Transverse colon (tissue), 4 donors: Measurements from ENCODE around the gene IL19. TPM values are rescaled to one million over a fixed set of nuclear protein-coding genes. Genes with fewer than 3 reads are reported as not detected.

Experiments
- DNase-seq: peaks from one replicate; pipeline ENCODE4 v3.0.0-alpha.2; 2019
- H3K27ac ChIP-seq, 4 donors: fragments of 200-600 bp; sonication (generic); 2 replicates each; pipeline ENCODE4 v1.5.1; 2016 to 2018; ENCODE audit warnings: inconsistent platforms in 4 of 4
- H3K27me3 ChIP-seq: fragments of 200-600 bp; sonication (generic); 2 replicates; pipeline ENCODE4 v1.5.1; 2017; ENCODE audit warnings: inconsistent platforms
- H3K36me3 ChIP-seq, 4 donors: fragments of 200-600 bp; sonication (generic); 2 replicates each; pipeline ENCODE4 v1.5.1; 2017 to 2019; ENCODE audit warnings: inconsistent platforms in 4 of 4
- H3K4me1 ChIP-seq, 4 donors: fragments of 200-600 bp; sonication (generic); 2 replicates each; pipeline ENCODE4 v1.5.1; 2017 to 2020; ENCODE audit warnings: inconsistent platforms in 4 of 4
- H3K4me3 ChIP-seq, 4 donors: fragments of 200-600 bp; sonication (generic); 1 replicate in 1 of 4; 2 replicates in 3 of 4; pipeline versions ENCODE4 v1.5.1 to v1.6.1; 2017 to 2019; ENCODE audit warnings: inconsistent platforms in 4 of 4
- H3K9me3 ChIP-seq, 2 donors: fragments of 200-600 bp; sonication (generic); 2 replicates each; pipeline ENCODE4 v1.5.1; 2017 to 2019; ENCODE audit warnings: inconsistent platforms in 2 of 2
- EP300 ChIP-seq: sonication (generic); formaldehyde crosslinking; IDR thresholded peaks from one replicate; pipeline ENCODE4 v1.6.1; 2017; ENCODE audit warnings: antibody characterized with exemption, low read depth
- POLR2A ChIP-seq: fragments of 450-650 bp; IDR thresholded peaks from one replicate; pipeline ENCODE4 v1.6.1; 2016; ENCODE audit warnings: antibody characterized with exemption, mild to moderate bottlenecking, moderate library complexity
- POLR2AphosphoS5 ChIP-seq, 3 donors: sonication (generic); formaldehyde crosslinking; IDR thresholded peaks; one replicate each; pipeline ENCODE4 v1.6.1; 2016; ENCODE audit warnings: antibody characterized with exemption in 3 of 3
- WGBS, 2 donors: methylation state at CpG; one replicate each; pipeline ENCODE4 v1.1.5; 2018; ENCODE audit warnings: low coverage in 1 of 2; 5-methylcytosine and 5-hydroxymethylcytosine counted together
- in situ Hi-C, 4 donors: fragments of 200-750 bp; cut with MboI; loops; one replicate each; pipeline versions ENCODE4 v1.15.0 to v1.15.1; 2017; ENCODE audit warnings: low sequenced_read_pairs in 3 of 4, low pct_ligation_motif_present in 1 of 4, low pct_unique_long_range_greater_than_20kb in 1 of 4
- intact Hi-C: fragments of 100-400 bp; cut with DNase I; formaldehyde crosslinking; loops from one replicate; pipeline ENCODE4 v1.15.1; 2023; ENCODE audit warnings: low total_unique reads
- total RNA-seq, 4 donors: library from RNA; depleted of rRNA; stranded (reverse); fragments of >200 nt; gene quantifications; one replicate each; pipeline ENCODE4 v1.1.0, GENCODE V29; 2016
- TF ChIP-seq, protein P1 (sequence below), 5 experiments: fragments of 200-600 bp in 3 of 5; fragments of 450-650 bp in 2 of 5; sonication (generic) in 3 of 5; IDR thresholded peaks; 1 replicate in 2 of 5; 2 replicates in 3 of 5; pipeline ENCODE4 v1.5.1; 2016 to 2017; ENCODE audit warnings: antibody characterized with exemption in 5 of 5, inconsistent platforms in 3 of 5, mild to moderate bottlenecking in 2 of 5, moderate library complexity in 1 of 5

IL19 gene
- total RNA-seq, 4 donors from 2014 or later, result not detected

DNA sequence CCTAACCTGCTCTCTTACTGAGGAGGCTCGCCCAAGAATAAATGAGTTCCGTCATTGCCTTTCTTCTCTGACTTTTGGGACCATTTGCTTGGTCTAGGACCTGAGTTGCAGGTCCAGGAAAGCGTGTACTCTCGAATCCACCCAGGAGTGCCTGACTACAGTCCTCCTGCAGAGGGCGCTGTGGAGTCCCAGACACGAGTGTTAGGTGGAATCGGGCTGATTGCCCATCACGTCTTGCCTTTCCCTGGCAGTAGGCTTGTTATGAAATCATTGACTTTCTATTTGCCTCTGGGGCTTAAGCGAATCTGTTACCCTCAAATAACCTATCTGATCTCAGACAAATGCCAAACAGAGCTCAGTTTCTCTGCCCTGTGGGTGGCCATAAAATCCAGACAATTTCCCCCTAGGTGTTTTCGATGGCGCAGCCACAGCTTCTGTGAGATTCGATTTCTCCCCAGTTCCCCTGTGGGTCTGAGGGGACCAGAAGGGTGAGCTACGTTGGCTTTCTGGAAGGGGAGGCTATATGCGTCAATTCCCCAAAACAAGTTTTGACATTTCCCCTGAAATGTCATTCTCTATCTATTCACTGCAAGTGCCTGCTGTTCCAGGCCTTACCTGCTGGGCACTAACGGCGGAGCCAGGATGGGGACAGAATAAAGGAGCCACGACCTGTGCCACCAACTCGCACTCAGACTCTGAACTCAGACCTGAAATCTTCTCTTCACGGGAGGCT is 94.5 kb downstream of the IL19 start, which contains the start of gene IL20:
Gene IL20, plus strand, starts transcription at position 685 of the 733 bp plus-strand sequence. CDS start 230 bp downstream, outside the sequence.
- H3K27me3 ChIP-seq, result peaks cover 5% of the 10 kb centered on the region
- H3K9me3 ChIP-seq, result no peaks in the 10 kb centered on the region
- 4 to 53% methylated on average over 4 to 19 of the region's 19 CpGs for whole genome bisulfite sequencing, 2 donors
- intact Hi-C loops (loop anchor here (5.0 kb wide), 1 partner anchor 607 kb away; no protein-coding TSS in a partner anchor), in situ Hi-C loops (no loop called here)
- H3K27ac ChIP-seq, result no peak within 1 kb of the TSS
- no peaks in the 10 kb centered on the region for H3K4me1 ChIP-seq
- H3K4me3 ChIP-seq, result no peak within 1 kb of the TSS
- H3K36me3 ChIP-seq, result no peaks in the 10 kb centered on the region
- TF ChIP-seq, protein P1, sequence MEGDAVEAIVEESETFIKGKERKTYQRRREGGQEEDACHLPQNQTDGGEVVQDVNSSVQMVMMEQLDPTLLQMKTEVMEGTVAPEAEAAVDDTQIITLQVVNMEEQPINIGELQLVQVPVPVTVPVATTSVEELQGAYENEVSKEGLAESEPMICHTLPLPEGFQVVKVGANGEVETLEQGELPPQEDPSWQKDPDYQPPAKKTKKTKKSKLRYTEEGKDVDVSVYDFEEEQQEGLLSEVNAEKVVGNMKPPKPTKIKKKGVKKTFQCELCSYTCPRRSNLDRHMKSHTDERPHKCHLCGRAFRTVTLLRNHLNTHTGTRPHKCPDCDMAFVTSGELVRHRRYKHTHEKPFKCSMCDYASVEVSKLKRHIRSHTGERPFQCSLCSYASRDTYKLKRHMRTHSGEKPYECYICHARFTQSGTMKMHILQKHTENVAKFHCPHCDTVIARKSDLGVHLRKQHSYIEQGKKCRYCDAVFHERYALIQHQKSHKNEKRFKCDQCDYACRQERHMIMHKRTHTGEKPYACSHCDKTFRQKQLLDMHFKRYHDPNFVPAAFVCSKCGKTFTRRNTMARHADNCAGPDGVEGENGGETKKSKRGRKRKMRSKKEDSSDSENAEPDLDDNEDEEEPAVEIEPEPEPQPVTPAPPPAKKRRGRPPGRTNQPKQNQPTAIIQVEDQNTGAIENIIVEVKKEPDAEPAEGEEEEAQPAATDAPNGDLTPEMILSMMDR (IDR thresholded peaks at IDR 0.05), result peak; percentile 69 to 86 (median 74)
- TF ChIP-seq POLR2A, result no peak
- peak; percentile 85 for DNase-seq

DNA sequence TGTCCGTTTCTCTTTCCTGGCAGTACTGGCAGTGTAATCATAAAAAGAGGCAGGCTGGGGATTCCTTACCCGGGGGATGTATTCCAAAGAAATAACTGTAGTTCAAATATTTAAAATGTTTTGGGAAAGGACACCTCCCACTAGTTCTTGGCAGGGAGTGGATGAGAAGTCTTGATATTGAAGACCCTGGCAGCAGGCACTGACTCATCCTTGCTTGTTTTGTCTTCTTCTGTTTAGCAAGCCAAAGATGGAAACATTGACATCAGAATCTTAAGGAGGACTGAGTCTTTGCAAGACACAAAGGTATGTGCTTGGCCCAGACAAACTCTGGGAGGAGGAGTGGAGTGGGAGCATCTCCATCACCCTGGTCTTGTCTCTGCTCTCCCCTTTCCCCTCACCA is 95.5 kb downstream of the IL19 start:
- in situ Hi-C loops, result no loop called here
- Histone ChIP-seq H3K4me1 (no peaks in the 10 kb centered on the region), H3K27me3 (peaks cover 5% of the 10 kb centered on the region), H3K9me3 (no peaks in the 10 kb centered on the region), H3K27ac (no peak overlapping the region), H3K36me3 (no peaks in the 10 kb centered on the region), H3K4me3 (no peak overlapping the region)
- intact Hi-C loops, result no loop called here
- no peak for DNase-seq
- WGBS, 2 donors, result 50 to 60% methylated on average over 2 of the region's 2 CpGs
- TF ChIP-seq POLR2A (no peak), POLR2AphosphoS5 (IDR thresholded peaks at IDR 0.05) (no peak)
- TF ChIP-seq, protein P1 (IDR thresholded peaks at IDR 0.05), result no peak

DNA sequence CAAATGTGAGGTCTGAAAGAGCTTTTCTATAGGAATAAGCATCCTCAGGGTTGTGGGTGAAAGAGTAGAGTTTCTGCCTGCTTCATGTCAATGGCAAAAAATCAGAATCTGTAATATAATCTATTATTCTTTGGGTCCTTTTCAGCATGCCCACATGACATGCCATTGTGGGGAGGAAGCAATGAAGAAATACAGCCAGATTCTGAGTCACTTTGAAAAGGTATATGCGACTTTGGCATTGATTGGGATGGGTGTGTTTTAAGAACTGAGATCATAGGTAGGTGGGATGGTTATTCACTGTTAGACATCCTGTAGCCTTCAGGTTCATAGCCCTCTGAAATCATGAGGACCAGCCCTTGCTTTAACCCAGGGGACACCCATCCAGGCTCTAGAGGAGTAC is 96.7 kb downstream of the IL19 start:
- intact Hi-C loops, result no loop called here
- Histone ChIP-seq H3K4me1 (no peaks in the 10 kb centered on the region), H3K4me3 (no peak overlapping the region), H3K27me3 (no peaks in the 10 kb centered on the region), H3K9me3 (no peaks in the 10 kb centered on the region), H3K36me3 (no peaks in the 10 kb centered on the region), H3K27ac (no peak overlapping the region)
- TF ChIP-seq, protein P1 (IDR thresholded peaks at IDR 0.05), result no peak
- TF ChIP-seq POLR2AphosphoS5 (IDR thresholded peaks at IDR 0.05), result no peak
- no peak for TF ChIP-seq EP300
- TF ChIP-seq POLR2A, result no peak
- no peak for DNase-seq
- WGBS, 2 donors, result 76% methylated on average over 1 of the region's 1 CpG; no CpG with 5 or more reads in 1 of the 2 donors
- in situ Hi-C loops, result no loop called here

DNA sequence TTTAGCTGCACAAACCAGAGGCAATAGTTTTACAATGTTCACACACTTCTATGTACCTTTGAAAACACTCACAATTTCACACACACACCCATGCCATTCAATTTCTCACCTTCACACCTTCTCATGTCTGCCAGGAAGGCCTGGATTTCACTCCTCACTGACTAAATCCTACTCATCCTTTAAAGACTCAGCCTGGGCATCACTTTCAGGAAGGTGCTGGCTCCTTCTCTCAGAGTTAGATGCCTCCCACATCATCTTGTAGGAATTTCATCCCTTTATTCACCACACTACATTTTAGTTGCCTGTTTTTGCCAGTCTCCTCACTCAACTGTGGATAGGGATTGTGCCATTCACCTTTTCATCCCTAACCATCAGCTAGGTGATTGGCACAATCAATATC is 97.1 kb downstream of the IL19 start:
- in situ Hi-C loops, result no loop called here
- intact Hi-C loops, result no loop called here

DNA sequence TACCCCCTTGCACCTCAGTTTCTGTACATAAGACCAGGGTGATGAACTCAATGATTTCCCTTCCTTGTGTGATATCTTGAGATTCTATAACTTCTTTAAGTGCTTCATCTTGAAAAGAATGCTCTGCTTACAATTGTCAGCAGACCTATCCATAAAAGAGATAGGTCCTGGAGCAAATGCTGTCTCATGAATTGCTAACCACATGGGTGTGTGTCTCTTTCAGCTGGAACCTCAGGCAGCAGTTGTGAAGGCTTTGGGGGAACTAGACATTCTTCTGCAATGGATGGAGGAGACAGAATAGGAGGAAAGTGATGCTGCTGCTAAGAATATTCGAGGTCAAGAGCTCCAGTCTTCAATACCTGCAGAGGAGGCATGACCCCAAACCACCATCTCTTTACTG is 97.7 kb downstream of the IL19 start:
- H3K9me3 ChIP-seq, result no peaks in the 10 kb centered on the region
- no peaks in the 10 kb centered on the region for H3K27me3 ChIP-seq
- H3K36me3 ChIP-seq, result no peaks in the 10 kb centered on the region
- no peak overlapping the region for H3K4me3 ChIP-seq
- intact Hi-C loops, result no loop called here
- DNase-seq, result no peak
- TF ChIP-seq, protein P1 (IDR thresholded peaks at IDR 0.05), result no peak
- no peak for TF ChIP-seq POLR2A
- no peak for TF ChIP-seq POLR2AphosphoS5 (IDR thresholded peaks at IDR 0.05)
- no peak for TF ChIP-seq EP300
- in situ Hi-C loops, result no loop called here
- H3K4me1 ChIP-seq, result no peaks in the 10 kb centered on the region
- 33 to 38% methylated on average over 1 of the region's 1 CpG for WGBS, 2 donors
- H3K27ac ChIP-seq, result no peak overlapping the region

More for the DNA sequence above, 97.1 kb downstream of the IL19 start:
- Histone ChIP-seq H3K27ac (no peak overlapping the region), H3K27me3 (no peaks in the 10 kb centered on the region), H3K4me3 (no peak overlapping the region), H3K4me1 (no peaks in the 10 kb centered on the region), H3K9me3 (no peaks in the 10 kb centered on the region), H3K36me3 (no peaks in the 10 kb centered on the region)
- no peak for TF ChIP-seq EP300
- DNase-seq, result no peak
